ENCODE data around the gene ASB14. TPM values are rescaled to one million over a fixed set of nuclear protein-coding genes. Genes with fewer than 3 reads are reported as not detected.
A peak's percentile ranks its signal among the peaks of the same experiment; 100 is the strongest.

The ASB14 gene
- total RNA-seq, 1 experiment from 2014 or later: not detected

- no peak overlapping the region for H3K27ac Mint-ChIP-seq (ENCODE audit: low read depth, unreplicated experiment)
- ChIA-PET POLR2A (interaction anchor here (1.7 kb wide), 1 partner anchor 55 kb away, joined by 3 read pairs; no protein-coding TSS in a partner anchor), CTCF (interaction anchor here (0.5 to 4.7 kb wide), 6 partner anchors 56 to 297 kb away, joined by 3 to 53 read pairs (median 4); no protein-coding TSS in a partner anchor)
- no peaks in the 10 kb centered on the region for H3K27me3 Mint-ChIP-seq (ENCODE audit: insufficient read depth, unreplicated experiment)
- DNase-seq (ENCODE audit: unreplicated experiment): no peak
- TF ChIP-seq, protein P1, sequence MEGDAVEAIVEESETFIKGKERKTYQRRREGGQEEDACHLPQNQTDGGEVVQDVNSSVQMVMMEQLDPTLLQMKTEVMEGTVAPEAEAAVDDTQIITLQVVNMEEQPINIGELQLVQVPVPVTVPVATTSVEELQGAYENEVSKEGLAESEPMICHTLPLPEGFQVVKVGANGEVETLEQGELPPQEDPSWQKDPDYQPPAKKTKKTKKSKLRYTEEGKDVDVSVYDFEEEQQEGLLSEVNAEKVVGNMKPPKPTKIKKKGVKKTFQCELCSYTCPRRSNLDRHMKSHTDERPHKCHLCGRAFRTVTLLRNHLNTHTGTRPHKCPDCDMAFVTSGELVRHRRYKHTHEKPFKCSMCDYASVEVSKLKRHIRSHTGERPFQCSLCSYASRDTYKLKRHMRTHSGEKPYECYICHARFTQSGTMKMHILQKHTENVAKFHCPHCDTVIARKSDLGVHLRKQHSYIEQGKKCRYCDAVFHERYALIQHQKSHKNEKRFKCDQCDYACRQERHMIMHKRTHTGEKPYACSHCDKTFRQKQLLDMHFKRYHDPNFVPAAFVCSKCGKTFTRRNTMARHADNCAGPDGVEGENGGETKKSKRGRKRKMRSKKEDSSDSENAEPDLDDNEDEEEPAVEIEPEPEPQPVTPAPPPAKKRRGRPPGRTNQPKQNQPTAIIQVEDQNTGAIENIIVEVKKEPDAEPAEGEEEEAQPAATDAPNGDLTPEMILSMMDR (IDR thresholded peaks at IDR 0.05; ENCODE audit: unreplicated experiment): no peak
- H3K4me1 Mint-ChIP-seq (ENCODE audit: insufficient read depth, unreplicated experiment): peaks cover 11% of the 10 kb centered on the region
- no peaks in the 10 kb centered on the region for H3K36me3 Mint-ChIP-seq (ENCODE audit: insufficient read depth, unreplicated experiment)
- BruUV-seq (replicated peaks): no TSS peak
- intact Hi-C loops (cut with micrococcal nuclease): loop anchor here (5.0 kb wide), 2 partner anchors 218 to 523 kb away; no protein-coding TSS in a partner anchor
- no peaks in the 10 kb centered on the region for H3K9me3 Mint-ChIP-seq (ENCODE audit: unreplicated experiment)
- H3K4me3 Mint-ChIP-seq (ENCODE audit: unreplicated experiment): no peak overlapping the region
Measured at GRCh38 chr3:57224856-57225255, 67.6 kb downstream of the ASB14 start.

DNA sequence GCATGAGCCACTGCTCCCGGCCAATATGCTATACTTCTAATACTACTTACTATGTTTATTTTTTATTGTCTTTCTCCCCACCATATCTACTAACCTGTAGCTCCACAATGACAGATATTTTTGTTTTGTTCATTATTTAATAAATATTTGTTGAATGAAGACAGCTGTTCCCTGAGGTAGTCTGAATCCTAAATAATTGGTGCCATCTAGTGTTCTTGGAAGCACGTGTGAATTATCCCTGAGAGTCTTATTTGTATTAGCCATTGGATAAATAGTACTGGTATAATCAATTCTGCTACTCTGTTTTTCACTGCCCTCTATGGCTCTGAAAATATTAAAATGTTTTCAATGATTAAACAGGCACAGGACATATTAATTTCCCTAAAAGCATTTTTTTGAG, 70.6 kb downstream of the ASB14 start:
- BruUV-seq (replicated peaks): no TSS peak
- CTCF ChIA-PET: interaction anchor here (0.6 to 4.7 kb wide), 34 partner anchors 9 to 497 kb away, joined by 3 to 53 read pairs (median 4); partner anchors contain the start of genes ARHGEF3 and HESX1
- H3K27me3 Mint-ChIP-seq (ENCODE audit: insufficient read depth, unreplicated experiment): no peaks in the 10 kb centered on the region
- POLR2A ChIA-PET: interaction anchor here (0.7 to 1.0 kb wide), 4 partner anchors 51 to 226 kb away, joined by 3 read pairs; no protein-coding TSS in a partner anchor
- no peak overlapping the region for H3K27ac Mint-ChIP-seq (ENCODE audit: low read depth, unreplicated experiment)
- H3K4me1 Mint-ChIP-seq (ENCODE audit: insufficient read depth, unreplicated experiment): peaks cover 5% of the 10 kb centered on the region
- H3K4me3 Mint-ChIP-seq (ENCODE audit: unreplicated experiment): no peak overlapping the region
- peak; percentile 39 for DNase-seq (ENCODE audit: unreplicated experiment)
- TF ChIP-seq, protein P1 (IDR thresholded peaks at IDR 0.05; ENCODE audit: unreplicated experiment): peak; percentile 40
- no peaks in the 10 kb centered on the region for H3K36me3 Mint-ChIP-seq (ENCODE audit: insufficient read depth, unreplicated experiment)
- intact Hi-C loops (cut with micrococcal nuclease): loop anchor here (1.0 to 5.0 kb wide), 4 partner anchors 52 to 520 kb away; no protein-coding TSS in a partner anchor
- H3K9me3 Mint-ChIP-seq (ENCODE audit: unreplicated experiment): no peaks in the 10 kb centered on the region

Other genes with a start within 250 kb of the ASB14 start
- 0.12 TPM in 1 of 2 replicates, not detected in the other for gene SPATA12, start 232.0 kb downstream of the ASB14 start, total RNA-seq (2022)
- gene IL17RD, start 127.3 kb downstream of the ASB14 start, total RNA-seq (2022): 0.91 and 1.2 TPM in 2 replicates
- gene HESX1, start 92.7 kb downstream of the ASB14 start, total RNA-seq (2022): 0.66 and 1.3 TPM in 2 replicates
- 26.4 and 35.4 TPM in 2 replicates for gene APPL1, start 65.0 kb downstream of the ASB14 start, total RNA-seq (2022)